Endothelial cell of umbilical vein (primary cell): ENCODE measurements around the gene ST6GALNAC6. TPM values are rescaled to one million over a fixed set of nuclear protein-coding genes. Genes with fewer than 3 reads are reported as not detected.

Experiments
- BruUV-seq: library from RNA; stranded (reverse); fragments of 400-500 nt; replicated peaks from 2 replicates; lab custom pipeline; 2021; lab: Mats Ljungman, UMichigan
- CTCF ChIA-PET: fragments of 300-600, 350-600 bp; sonication (Branson Sonifier 250); formaldehyde crosslinking; loops from one replicate; lab custom pipeline; 2021; ENCODE audit warnings: antibody characterized with exemption, inconsistent platforms; lab: Charles Lee
- POLR2A ChIA-PET: fragments of 300-600, 350-600 bp; sonication (Branson Sonifier 250); formaldehyde crosslinking; loops from one replicate; lab custom pipeline; 2021; ENCODE audit warnings: antibody characterized with exemption, inconsistent platforms; lab: Charles Lee
- DNase-seq: peaks from one replicate; pipeline ENCODE4 v3.0.0-alpha.2; 2011; ENCODE audit warnings: low read depth, low spot score
- FAIRE-seq: peaks from 2 replicates; lab custom pipeline; 2011; peaks lifted over from hg19 to GRCh38; lab: Jason Lieb, UNC
- H2AFZ ChIP-seq: 2 replicates; pipeline ENCODE4 v1.6.0; 2012; ENCODE audit warnings: low read depth, low read length, control low read depth, inconsistent platforms
- H3K27ac ChIP-seq: 2 replicates; pipeline ENCODE4 v1.5.1; 2011; ENCODE audit warnings: low read depth, mild to moderate bottlenecking, control low read depth, low read length, moderate library complexity; ENCODE audit not compliant: insufficient read depth
- H3K27me3 ChIP-seq, 2 experiments: 2 replicates each; pipeline versions ENCODE4 v1.6.0 to v1.6.1; 2011; ENCODE audit warnings: low read length in 2 of 2, mixed read lengths in 1 of 2; ENCODE audit not compliant: control insufficient read depth in 2 of 2, insufficient read depth in 2 of 2
- H3K36me3 ChIP-seq, 2 experiments: 2 replicates in 1 of 2; 3 replicates in 1 of 2; pipeline ENCODE4 v1.5.1; 2011; ENCODE audit warnings: low read length in 2 of 2, mild to moderate bottlenecking in 1 of 2, moderate library complexity in 1 of 2; ENCODE audit not compliant: control insufficient read depth in 2 of 2, insufficient read depth in 2 of 2; ENCODE audit errors: extremely low read depth in 1 of 2
- H3K4me1 ChIP-seq: 3 replicates; pipeline ENCODE4 v1.5.1; 2011; ENCODE audit warnings: mild to moderate bottlenecking, low read length; ENCODE audit not compliant: control insufficient read depth, insufficient read depth; ENCODE audit errors: extremely low read depth
- H3K4me2 ChIP-seq: 2 replicates; pipeline ENCODE4 v1.6.1; 2011; ENCODE audit warnings: low read length, control low read depth, mixed read lengths; ENCODE audit not compliant: insufficient read depth
- H3K4me3 ChIP-seq, 3 experiments: fragments of 200-600 bp in 1 of 3; sonication (generic), shearing (Covaris generic) in 1 of 3; replicated peaks in 1 of 3; 2 replicates each; pipeline ENCODE4 v1.5.1; 2011 to 2016; ENCODE audit warnings: control low read depth in 3 of 3, low read length in 3 of 3, mild to moderate bottlenecking in 2 of 3, inconsistent platforms in 1 of 3, low read depth in 1 of 3, moderate library complexity in 1 of 3; ENCODE audit not compliant: insufficient read depth in 1 of 3
- H3K79me2 ChIP-seq: 2 replicates; pipeline ENCODE4 v1.6.0; 2012; ENCODE audit warnings: low read length, inconsistent platforms; ENCODE audit not compliant: control insufficient read depth, insufficient read depth
- H3K9ac ChIP-seq: replicated peaks from 2 replicates; pipeline ENCODE3; 2011; ENCODE audit warnings: low read length, control low read depth; ENCODE audit not compliant: insufficient read depth; ENCODE audit errors: extremely low read depth
- H3K9me1 ChIP-seq: replicated peaks from 3 replicates; pipeline ENCODE4 v1.6.0; 2011; ENCODE audit warnings: mild to moderate bottlenecking, low read length; ENCODE audit not compliant: control insufficient read depth, insufficient read depth; ENCODE audit errors: extremely low read depth
- H3K9me3 ChIP-seq: replicated peaks from 2 replicates; pipeline ENCODE4 v1.5.1; 2012; ENCODE audit warnings: low read length, inconsistent platforms; ENCODE audit not compliant: control insufficient read depth, insufficient read depth
- H4K20me1 ChIP-seq: replicated peaks from 2 replicates; pipeline ENCODE3; 2011; ENCODE audit warnings: mild to moderate bottlenecking, low read length; ENCODE audit not compliant: control insufficient read depth, insufficient read depth; ENCODE audit errors: extremely low read depth
- EZH2 ChIP-seq: IDR thresholded peaks from 2 replicates; pipeline ENCODE4 v1.6.1; 2012; ENCODE audit warnings: borderline replicate concordance, low read depth, mild to moderate bottlenecking, moderate library complexity, low read length, inconsistent platforms; ENCODE audit not compliant: severe bottlenecking
- FOS ChIP-seq: IDR thresholded peaks from 2 replicates; pipeline ENCODE4 v1.6.1; 2011; ENCODE audit warnings: mild to moderate bottlenecking, low read length, moderate library complexity, borderline replicate concordance; ENCODE audit not compliant: insufficient read depth
- JUN ChIP-seq: IDR thresholded peaks from 2 replicates; pipeline ENCODE4 v1.6.1; 2011; ENCODE audit warnings: borderline replicate concordance, low read depth; ENCODE audit not compliant: insufficient read length, insufficient read depth
- MAX ChIP-seq: IDR thresholded peaks from 2 replicates; pipeline ENCODE4 v1.6.1; 2011; ENCODE audit not compliant: insufficient read depth, insufficient read length
- MYC ChIP-seq: IDR thresholded peaks from one replicate; pipeline ENCODE4 v1.6.1; 2011; ENCODE audit warnings: mild to moderate bottlenecking, low read depth, low read length
- POLR2A ChIP-seq: IDR thresholded peaks from 2 replicates; pipeline ENCODE4 v1.6.1; 2012; ENCODE audit warnings: low read depth, mild to moderate bottlenecking, control low read depth, low read length
- dilution Hi-C: fragments of 300-500 bp; cut with MboI; formaldehyde crosslinking; loops from one replicate; pipeline ENCODE4 v1.15.0; 2019; ENCODE audit warnings: low sequenced_read_pairs; ENCODE audit not compliant: extremely low pct_ligation_motif_present
- intact Hi-C: fragments of 100-400 bp; cut with micrococcal nuclease; formaldehyde crosslinking; loops from one replicate; pipeline ENCODE4 v1.10.0; 2022
- polyA plus RNA-seq, 4 experiments: library from polyadenylated mRNA; depleted of rRNA in 3 of 4; stranded (reverse) in 3 of 4; unstranded in 1 of 4; fragments of >200 nt; gene quantifications; 2 replicates each; pipeline versions ENCODE4 v1.2.1 to v1.2.3, GENCODE V29; 2011 to 2012; ENCODE audit warnings: missing spikeins in 1 of 4
- total RNA-seq: library from RNA; stranded (reverse); gene quantifications from 2 replicates; pipeline ENCODE4 v1.2.3, GENCODE V29; 2021

Gene ST6GALNAC6
- total and polyA plus RNA-seq, 2 donors (not counting 3 experiments of a cell fraction or from before 2014, with no cell fraction given), result 43.0 to 78.9 TPM

- Histone ChIP-seq H3K9ac (peak overlapping the region; percentile 83), H3K27ac (peak overlapping the region; percentile 97), H3K36me3 (peaks cover 16 to 29% of the 10 kb centered on the region in 2 experiments), H3K4me2 (peak overlapping the region; percentile 22), H2AFZ (no peak overlapping the region), H3K9me1 (no peaks in the 10 kb centered on the region), H3K79me2 (peaks cover 95% of the 10 kb centered on the region), H4K20me1 (no peaks in the 10 kb centered on the region), H3K9me3 (no peaks in the 10 kb centered on the region), H3K4me3 (no peak overlapping the region), H3K27me3 (no peaks in the 10 kb centered on the region), H3K4me1 (peaks cover 69% of the 10 kb centered on the region)
- TF ChIP-seq EZH2, result no peak
- no peak for TF ChIP-seq POLR2A
- TF ChIP-seq MYC, result no peak
- TF ChIP-seq MAX, result no peak
- TF ChIP-seq JUN, result no peak
- TF ChIP-seq FOS, result peak; percentile 26
- CTCF ChIA-PET, result interaction anchor here (1.4 to 2.1 kb wide), 4 partner anchors 10 to 22 kb away, joined by 4 to 24 read pairs (median 9); no protein-coding TSS in a partner anchor
- no TSS peak for BruUV-seq
- POLR2A ChIA-PET, result interaction anchor here (0.6 kb wide), 1 partner anchor 39 kb away, joined by 4 read pairs; no protein-coding TSS in a partner anchor
- DNase-seq (no peak), FAIRE-seq (no peak)
- intact Hi-C loops (no loop called here), dilution Hi-C loops (no loop called here)
Measured at GRCh38 chr9:127847833-127848755, 51.3 kb downstream of the ST6GALNAC6 start.
